Mucosa of rectum (tissue), 2 donors: ENCODE measurements around the gene EIF5A2.

Experiments
- H3K27ac ChIP-seq, 2 donors: one replicate each; pipeline ENCODE4 v1.7.0; 2013; ENCODE audit warnings: inconsistent platforms in 2 of 2, low read depth in 2 of 2, low read length in 2 of 2
- H3K27me3 ChIP-seq, 2 donors: one replicate each; pipeline ENCODE4 v1.7.0; 2013; ENCODE audit warnings: low read length in 2 of 2; ENCODE audit not compliant: control insufficient read depth in 2 of 2, insufficient read depth in 2 of 2
- H3K36me3 ChIP-seq, 2 donors: one replicate each; pipeline ENCODE4 v1.7.0; 2013; ENCODE audit warnings: low read length in 2 of 2; ENCODE audit not compliant: control insufficient read depth in 2 of 2, insufficient read depth in 2 of 2
- H3K4me1 ChIP-seq, 2 donors: one replicate each; pipeline ENCODE4 v1.7.0; 2013; ENCODE audit warnings: low read length in 2 of 2, mild to moderate bottlenecking in 1 of 2; ENCODE audit not compliant: control insufficient read depth in 2 of 2, insufficient read depth in 2 of 2
- H3K4me3 ChIP-seq, 2 donors: one replicate each; pipeline ENCODE4 v1.7.0; 2013; ENCODE audit warnings: low read length in 2 of 2
- H3K9ac ChIP-seq, 2 donors: one replicate each; pipeline ENCODE4 v1.7.0; 2013; ENCODE audit warnings: low read length in 2 of 2, low read depth in 1 of 2, mild to moderate bottlenecking in 1 of 2
- H3K9me3 ChIP-seq, 2 donors: one replicate each; pipeline ENCODE4 v1.7.0; 2013; ENCODE audit warnings: low read length in 2 of 2; ENCODE audit not compliant: control insufficient read depth in 2 of 2
- donor health status: healthy.
- donor health status: Normal muscosa, but diverticular disease.

Gene EIF5A2

DNA sequence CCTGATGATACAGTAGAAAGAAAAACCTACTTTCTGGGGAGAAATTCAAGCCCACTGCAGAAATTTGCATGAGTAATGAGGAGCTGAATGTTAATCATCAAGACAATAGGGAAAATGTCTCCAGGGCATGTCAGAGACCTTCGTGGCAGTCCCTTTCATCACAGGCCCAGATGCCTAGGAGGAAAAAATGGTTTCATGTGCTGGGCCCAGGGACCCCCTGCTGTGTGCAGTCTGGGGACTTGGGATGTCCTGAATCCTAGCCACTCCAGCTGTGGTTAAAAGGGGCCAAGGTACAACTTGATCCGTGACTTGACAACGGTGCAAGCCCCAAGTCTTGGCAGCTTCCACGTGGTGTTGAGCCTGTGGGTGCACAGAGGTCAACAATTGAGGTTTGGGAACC is 10.3 kb upstream of the EIF5A2 start:
- H3K9ac ChIP-seq: no peak overlapping the region
- H3K4me3 ChIP-seq: no peak overlapping the region
- no peak overlapping the region for H3K27ac ChIP-seq
- H3K27me3 ChIP-seq: no peaks in the 10 kb centered on the region
- H3K4me1 ChIP-seq: no peaks in the 10 kb centered on the region
- no peaks in the 10 kb centered on the region for H3K36me3 ChIP-seq
- peaks cover 0 to 5% of the 10 kb centered on the region in 2 donors for H3K9me3 ChIP-seq

DNA sequence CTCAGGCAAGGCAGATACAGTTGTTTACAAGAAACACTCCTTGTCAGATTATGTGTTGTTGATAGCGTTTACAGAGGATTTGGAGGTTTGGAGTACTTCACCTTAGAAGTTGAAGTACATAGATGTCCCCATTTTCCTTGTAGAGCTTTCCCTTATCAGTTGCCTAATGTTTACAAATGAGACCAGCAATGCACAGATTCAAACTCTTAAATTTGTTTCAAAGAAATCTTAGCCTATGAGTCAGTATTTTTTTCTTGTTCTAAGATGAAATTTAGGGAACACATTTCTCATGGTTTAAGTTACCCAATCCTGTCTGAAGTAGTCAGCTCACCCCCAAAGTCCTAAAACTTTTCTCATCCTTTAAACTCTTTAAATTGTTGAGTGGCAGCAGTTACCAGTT is 6.3 kb upstream of the EIF5A2 start:
- H3K9ac ChIP-seq: no peak overlapping the region
- H3K27ac ChIP-seq: no peak overlapping the region
- no peaks in the 10 kb centered on the region for H3K4me1 ChIP-seq
- H3K27me3 ChIP-seq: no peaks in the 10 kb centered on the region
- H3K36me3 ChIP-seq: no peaks in the 10 kb centered on the region
- H3K4me3 ChIP-seq: no peak overlapping the region
- peaks cover 0 to 5% of the 10 kb centered on the region in 2 donors for H3K9me3 ChIP-seq

DNA sequence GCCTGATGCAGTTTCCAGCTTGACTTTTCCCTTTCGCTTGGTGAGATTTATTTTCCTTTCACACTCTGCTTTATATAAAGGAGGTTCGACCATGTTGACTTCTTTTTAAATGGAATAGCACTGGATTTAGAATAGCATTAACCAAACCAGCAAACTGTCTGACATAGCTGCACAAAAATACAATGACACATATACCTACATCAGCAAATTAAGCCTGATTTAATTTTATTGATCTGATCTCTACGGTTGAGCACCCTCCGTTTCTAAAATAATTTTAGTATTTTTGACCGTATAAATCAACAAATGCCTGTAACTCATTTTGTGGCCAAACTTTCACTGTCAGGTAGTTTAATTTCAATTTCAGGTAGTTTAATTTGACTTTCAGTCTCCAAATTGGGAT is 5.8 kb upstream of the EIF5A2 start:
- Histone ChIP-seq H3K27ac (no peak overlapping the region), H3K9ac (no peak overlapping the region)

DNA sequence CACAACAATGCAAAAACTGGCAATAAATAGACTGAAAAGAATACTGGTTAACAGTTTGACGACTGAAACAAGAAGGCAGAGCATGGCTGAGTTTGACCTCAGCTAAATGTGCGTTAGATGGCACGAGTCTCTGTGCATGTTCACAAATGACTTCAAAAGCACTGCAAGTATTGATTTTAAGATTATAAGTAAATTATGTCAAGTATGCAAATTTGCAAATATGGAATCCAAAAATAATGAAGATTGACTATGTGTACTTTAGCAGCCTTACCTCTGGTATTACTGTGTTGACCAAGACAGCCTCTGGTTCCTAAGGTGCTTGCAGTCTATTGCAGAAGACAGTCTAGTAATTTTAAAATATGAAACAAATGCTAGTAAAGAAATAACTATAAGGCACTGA is 2.6 kb upstream of the EIF5A2 start:
- Histone ChIP-seq H3K4me1 (peaks cover 4 to 5% of the 10 kb centered on the region in 2 donors), H3K27me3 (peaks cover 0 to 3% of the 10 kb centered on the region in 2 donors), H3K4me3 (no peak overlapping the region), H3K9ac (no peak overlapping the region), H3K27ac (no peak overlapping the region), H3K9me3 (no peaks in the 10 kb centered on the region), H3K36me3 (no peaks in the 10 kb centered on the region)

More for the DNA sequence above, 5.8 kb upstream of the EIF5A2 start:
- Histone ChIP-seq H3K36me3 (no peaks in the 10 kb centered on the region), H3K27me3 (no peaks in the 10 kb centered on the region), H3K9me3 (peaks cover 0 to 5% of the 10 kb centered on the region in 2 donors), H3K4me3 (no peak overlapping the region), H3K4me1 (no peaks in the 10 kb centered on the region)

DNA sequence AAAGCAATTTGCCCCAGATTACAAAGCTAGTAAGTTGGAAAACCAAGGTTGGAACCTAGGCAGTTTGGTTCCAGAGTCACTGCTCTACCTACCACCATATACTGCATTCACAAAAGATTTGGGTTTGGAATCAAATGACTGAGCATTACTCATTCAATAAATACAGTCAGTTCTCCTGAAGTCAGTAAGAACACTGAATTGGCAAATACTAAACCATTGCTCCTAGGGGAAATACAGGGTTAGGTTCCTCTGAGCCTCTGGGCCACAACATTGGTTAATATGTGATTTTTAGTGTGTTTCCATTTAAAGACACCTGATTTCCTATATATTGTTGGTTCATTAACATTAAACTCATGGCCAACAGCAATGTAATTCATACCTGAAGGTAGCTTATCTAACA is 2.1 kb upstream of the EIF5A2 start:
- Histone ChIP-seq H3K9me3 (no peaks in the 10 kb centered on the region), H3K4me3 (no peak overlapping the region), H3K4me1 (peaks cover 4 to 5% of the 10 kb centered on the region in 2 donors), H3K27me3 (peaks cover 0 to 3% of the 10 kb centered on the region in 2 donors), H3K27ac (no peak overlapping the region), H3K9ac (no peak overlapping the region), H3K36me3 (no peaks in the 10 kb centered on the region)

DNA sequence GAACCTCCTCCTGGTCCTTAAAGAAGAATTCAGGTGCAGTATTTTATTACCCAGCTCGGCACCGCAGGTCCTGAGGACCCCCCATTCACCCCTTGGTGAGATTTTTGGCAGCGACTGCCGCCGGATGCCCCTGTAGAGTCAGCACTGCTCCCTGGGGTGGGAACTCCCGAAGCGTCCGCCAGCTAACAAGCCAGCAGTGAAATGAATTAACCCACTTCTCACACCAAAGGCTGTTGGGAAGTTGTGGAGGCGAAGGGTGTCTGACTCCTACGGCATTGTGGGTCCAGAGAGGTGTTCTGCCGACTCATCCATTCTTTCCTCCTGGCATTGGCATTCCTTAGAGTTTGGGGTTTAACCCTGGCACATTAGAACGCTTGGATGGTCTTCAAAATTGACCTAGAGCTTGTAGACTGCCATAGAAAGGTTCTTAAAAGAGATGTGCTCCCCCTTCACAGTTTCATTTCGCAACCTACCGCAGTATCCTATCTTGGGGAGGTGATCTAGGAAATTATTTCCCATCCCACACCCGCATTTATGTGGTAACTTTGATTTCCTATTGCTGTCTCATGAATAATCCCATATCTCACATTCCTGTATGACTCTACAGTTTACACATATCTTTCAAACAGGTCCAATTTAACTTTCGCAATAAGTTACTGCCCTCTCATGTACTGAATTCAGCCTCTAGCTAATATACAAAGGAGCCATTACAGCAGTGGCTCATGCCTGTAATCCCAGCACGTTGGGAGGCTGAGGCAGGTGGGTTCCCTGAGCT is 879 bp upstream of the EIF5A2 start:
- Histone ChIP-seq H3K4me3 (peak overlapping the region in 1 of 2 donors; percentile 42), H3K27me3 (peaks cover 0 to 3% of the 10 kb centered on the region in 2 donors), H3K9ac (no peak overlapping the region), H3K27ac (no peak overlapping the region), H3K4me1 (peaks cover 4 to 5% of the 10 kb centered on the region in 2 donors), H3K36me3 (no peaks in the 10 kb centered on the region), H3K9me3 (no peaks in the 10 kb centered on the region)

DNA sequence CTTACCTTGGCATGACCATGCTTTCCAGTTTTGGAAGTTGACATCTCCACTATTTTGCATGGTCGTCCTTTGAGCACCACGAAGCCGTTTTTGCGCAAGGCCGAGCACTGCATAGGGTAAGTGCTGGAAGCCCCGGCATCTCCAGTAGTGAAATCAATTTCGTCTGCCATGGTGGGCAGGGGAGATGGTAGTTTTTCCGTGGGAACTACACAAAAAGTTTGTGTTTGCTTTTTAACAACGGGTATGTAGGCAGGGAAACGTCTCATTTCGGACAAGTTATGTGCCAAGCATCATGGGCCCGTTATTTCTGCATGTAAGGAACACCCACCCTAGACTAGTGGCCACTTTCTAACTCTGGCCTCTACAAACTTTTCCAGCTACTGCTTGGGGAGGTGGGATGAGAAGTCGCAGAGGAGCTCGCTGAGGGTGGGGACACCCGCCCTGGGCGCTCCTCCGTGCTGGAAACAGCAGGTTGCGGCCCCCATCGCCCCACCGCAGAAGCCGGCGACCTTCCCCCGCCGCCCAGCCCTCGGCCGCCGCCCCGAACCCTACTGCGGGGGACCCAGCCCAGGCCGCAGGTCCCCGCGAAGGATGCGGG is 701 bp downstream of the EIF5A2 start:
- H3K36me3 ChIP-seq: no peaks in the 10 kb centered on the region
- peaks cover 4 to 5% of the 10 kb centered on the region in 2 donors for H3K4me1 ChIP-seq
- H3K27ac ChIP-seq: no peak overlapping the region
- H3K27me3 ChIP-seq: peaks cover 0 to 3% of the 10 kb centered on the region in 2 donors
- H3K4me3 ChIP-seq: peak overlapping the region; percentile 67
- H3K9me3 ChIP-seq: no peaks in the 10 kb centered on the region
- peak overlapping the region in 1 of 2 donors; percentile 65 for H3K9ac ChIP-seq

DNA sequence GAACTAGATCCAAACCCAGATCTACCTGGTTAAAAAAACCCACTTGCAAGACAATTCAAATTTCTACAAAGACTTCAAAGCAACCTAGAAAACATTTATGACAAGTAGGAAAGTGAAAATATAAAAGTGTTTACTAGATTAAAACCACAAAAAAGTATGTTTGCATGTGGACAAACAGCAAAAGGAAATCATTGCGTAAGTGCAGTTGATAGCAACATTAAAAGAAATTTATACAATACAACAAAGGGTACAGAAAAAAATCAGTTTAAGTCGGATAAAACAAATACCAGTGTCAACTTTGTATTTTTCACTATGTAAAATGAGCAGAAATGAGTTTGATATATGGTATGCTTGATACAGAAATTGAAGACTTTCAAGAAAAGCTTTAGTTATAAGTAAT is 2.6 kb downstream of the EIF5A2 start:
- Histone ChIP-seq H3K9me3 (no peaks in the 10 kb centered on the region), H3K27me3 (peaks cover 0 to 3% of the 10 kb centered on the region in 2 donors), H3K36me3 (no peaks in the 10 kb centered on the region), H3K4me1 (peaks cover 4 to 5% of the 10 kb centered on the region in 2 donors), H3K9ac (peak overlapping the region in 1 of 2 donors; percentile 27), H3K27ac (no peak overlapping the region), H3K4me3 (no peak overlapping the region)

DNA sequence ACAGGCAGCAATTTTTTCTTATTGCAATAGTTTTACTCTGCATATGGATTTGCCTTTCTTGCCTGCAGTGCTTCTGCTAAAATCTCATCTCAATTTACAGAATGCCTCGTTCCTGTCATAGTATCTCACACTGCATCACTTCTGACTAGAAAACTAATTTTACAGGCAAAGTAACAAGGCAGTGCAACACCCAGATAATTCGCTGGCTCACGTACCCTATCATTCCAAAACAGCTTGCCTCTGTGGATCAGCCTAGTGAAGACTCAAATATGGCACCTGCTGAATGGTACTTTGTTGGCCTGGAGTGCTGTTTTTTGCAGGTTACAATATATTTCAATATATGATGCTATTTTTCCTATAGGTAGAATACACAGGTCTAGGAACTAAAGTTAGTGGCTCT is 5.3 kb downstream of the EIF5A2 start:
- no peak overlapping the region for H3K27ac ChIP-seq
- H3K9ac ChIP-seq: no peak overlapping the region
- H3K9me3 ChIP-seq: no peaks in the 10 kb centered on the region
- H3K36me3 ChIP-seq: no peaks in the 10 kb centered on the region
- H3K4me3 ChIP-seq: no peak overlapping the region
- peaks cover 0 to 3% of the 10 kb centered on the region in 2 donors for H3K27me3 ChIP-seq
- peaks cover 4 to 5% of the 10 kb centered on the region in 2 donors for H3K4me1 ChIP-seq

DNA sequence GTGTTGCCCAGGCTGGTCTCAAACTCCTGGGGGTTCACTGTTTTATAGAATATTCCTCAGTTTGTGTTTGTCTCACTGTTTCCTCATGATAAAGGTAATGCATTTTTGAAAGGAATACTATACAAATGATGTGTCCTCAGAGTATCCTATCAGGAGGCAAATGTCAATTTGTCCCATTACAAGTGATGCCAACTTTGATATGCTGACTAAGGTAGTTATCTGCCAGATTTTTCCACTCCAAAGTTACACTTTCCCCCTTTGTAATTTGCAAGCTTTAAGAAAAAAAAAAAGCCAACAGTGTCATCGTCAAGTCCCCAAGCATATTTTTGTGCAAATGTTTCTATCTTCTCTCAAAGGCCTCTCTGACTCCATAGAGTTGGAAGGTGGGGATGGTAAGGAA is 9.0 kb downstream of the EIF5A2 start:
- Histone ChIP-seq H3K9me3 (no peaks in the 10 kb centered on the region), H3K36me3 (no peaks in the 10 kb centered on the region), H3K9ac (no peak overlapping the region)

More for the DNA sequence above, 9.0 kb downstream of the EIF5A2 start:
- Histone ChIP-seq H3K4me1 (no peaks in the 10 kb centered on the region), H3K27me3 (no peaks in the 10 kb centered on the region), H3K4me3 (no peak overlapping the region), H3K27ac (no peak overlapping the region)
